ENCODE measurements around the gene AGER.

GRCh38 chr6:32195902-32196681 lies 12.0 kb upstream of the AGER start:
- TF ChIP-seq CTCF (IDR thresholded peaks at IDR 0.05; ENCODE audit: insufficient read depth, low read depth, low read length) (no peak), EZH2 (IDR thresholded peaks at IDR 0.05; ENCODE audit: insufficient read depth, low read length) (no peak)

Data from astrocyte (in vitro differentiated cells and primary cell).